PC-9 (cell line): ENCODE data around the gene TGFBI. TPM values are rescaled to one million over a fixed set of nuclear protein-coding genes. Genes with fewer than 3 reads are reported as not detected.

Source experiments
- BruUV-seq: library from RNA; stranded (reverse); fragments of 400-500 nt; replicated peaks from 2 replicates; lab custom pipeline; 2021; lab: Mats Ljungman, UMichigan
- CTCF ChIA-PET: fragments of 300-600 bp; sonication (Branson Sonifier 250); formaldehyde crosslinking; loops from one replicate; lab custom pipeline; 2022; ENCODE audit warnings: antibody characterized with exemption; lab: Charles Lee
- POLR2A ChIA-PET: fragments of 300-600 bp; sonication (Branson Sonifier 250); formaldehyde crosslinking; loops from one replicate; lab custom pipeline; 2022; ENCODE audit warnings: antibody characterized with exemption; ENCODE audit not compliant: unreplicated experiment; lab: Charles Lee
- DNase-seq, 2 experiments: peaks; one replicate each; pipeline versions ENCODE4 v3.0.0 to v3.0.0-alpha.2; 2015 to 2022; ENCODE audit warnings: mixed read lengths in 1 of 2
- H2AFZ ChIP-seq: fragments of 200-600 bp; sonication (generic); 2 replicates; pipeline ENCODE4 v1.8.1; 2017; ENCODE audit warnings: antibody characterized with exemption
- H3F3A ChIP-seq: fragments of 200-600 bp; sonication (generic); 2 replicates; pipeline ENCODE4 v1.8.1; 2017; ENCODE audit warnings: antibody characterized with exemption, mild to moderate bottlenecking, low read depth; ENCODE audit not compliant: insufficient read depth
- H3K27ac ChIP-seq: fragments of 200-600 bp; sonication (generic); 2 replicates; pipeline ENCODE4 v1.6.1; 2016; ENCODE audit warnings: mixed run types
- H3K27me3 ChIP-seq: fragments of 200-600 bp; sonication (generic); 2 replicates; pipeline ENCODE4 v1.6.1; 2016; ENCODE audit warnings: low read depth, mixed run types; ENCODE audit not compliant: insufficient read depth
- H3K36me3 ChIP-seq: fragments of 200-600 bp; sonication (generic); 2 replicates; pipeline ENCODE4 v1.6.1; 2016; ENCODE audit warnings: low read depth, mixed run types
- H3K4me1 ChIP-seq: fragments of 200-600 bp; sonication (generic); replicated peaks from 2 replicates; pipeline ENCODE4 v1.6.1; 2016; ENCODE audit warnings: mixed run types; ENCODE audit not compliant: insufficient read depth
- H3K4me2 ChIP-seq: fragments of 200-600 bp; sonication (generic); 2 replicates; pipeline ENCODE4 v1.6.1; 2017; ENCODE audit warnings: mixed run types
- H3K4me3 ChIP-seq: fragments of 200-600 bp; sonication (generic); 2 replicates; pipeline ENCODE4 v1.6.1; 2016; ENCODE audit warnings: mixed run types
- H3K79me2 ChIP-seq: fragments of 200-600 bp; sonication (generic); 2 replicates; pipeline ENCODE4 v1.6.1; 2017; ENCODE audit warnings: low read depth, mixed run types
- H3K9me2 ChIP-seq: fragments of 200-600 bp; sonication (generic); 2 replicates; pipeline ENCODE4 v1.8.1; 2017; ENCODE audit warnings: mild to moderate bottlenecking; ENCODE audit not compliant: insufficient read depth
- H3K9me3 ChIP-seq: fragments of 200-600 bp; sonication (generic); 2 replicates; pipeline ENCODE4 v1.8.1; 2016; ENCODE audit warnings: low read depth; ENCODE audit not compliant: insufficient read depth
- H4K20me1 ChIP-seq: fragments of 200-600 bp; sonication (generic); 2 replicates; pipeline ENCODE4 v1.8.1; 2017; ENCODE audit not compliant: insufficient read depth
- EZH2 ChIP-seq: fragments of 200-600 bp; sonication (generic); IDR thresholded peaks from 2 replicates; pipeline ENCODE4 v1.8.0; 2017; ENCODE audit warnings: antibody characterized with exemption, low read depth
- intact Hi-C: fragments of 100-400 bp; cut with micrococcal nuclease; formaldehyde crosslinking; loops from one replicate; pipeline ENCODE4 v1.10.0; 2022; ENCODE audit not compliant: unreplicated experiment
- total RNA-seq: library from RNA; stranded (reverse); gene quantifications from 2 replicates; pipeline ENCODE4 v1.2.3, GENCODE V29; 2021
- TF ChIP-seq, protein P1 (sequence below): fragments of 200-600 bp; sonication (generic); conservative IDR thresholded peaks from 2 replicates; pipeline ENCODE4 v1.6.1; 2017; ENCODE audit warnings: mixed run types, antibody characterized with exemption, mild to moderate bottlenecking, moderate library complexity

Gene TGFBI
- total RNA-seq, 1 experiment from 2014 or later = 437 TPM

DNA sequence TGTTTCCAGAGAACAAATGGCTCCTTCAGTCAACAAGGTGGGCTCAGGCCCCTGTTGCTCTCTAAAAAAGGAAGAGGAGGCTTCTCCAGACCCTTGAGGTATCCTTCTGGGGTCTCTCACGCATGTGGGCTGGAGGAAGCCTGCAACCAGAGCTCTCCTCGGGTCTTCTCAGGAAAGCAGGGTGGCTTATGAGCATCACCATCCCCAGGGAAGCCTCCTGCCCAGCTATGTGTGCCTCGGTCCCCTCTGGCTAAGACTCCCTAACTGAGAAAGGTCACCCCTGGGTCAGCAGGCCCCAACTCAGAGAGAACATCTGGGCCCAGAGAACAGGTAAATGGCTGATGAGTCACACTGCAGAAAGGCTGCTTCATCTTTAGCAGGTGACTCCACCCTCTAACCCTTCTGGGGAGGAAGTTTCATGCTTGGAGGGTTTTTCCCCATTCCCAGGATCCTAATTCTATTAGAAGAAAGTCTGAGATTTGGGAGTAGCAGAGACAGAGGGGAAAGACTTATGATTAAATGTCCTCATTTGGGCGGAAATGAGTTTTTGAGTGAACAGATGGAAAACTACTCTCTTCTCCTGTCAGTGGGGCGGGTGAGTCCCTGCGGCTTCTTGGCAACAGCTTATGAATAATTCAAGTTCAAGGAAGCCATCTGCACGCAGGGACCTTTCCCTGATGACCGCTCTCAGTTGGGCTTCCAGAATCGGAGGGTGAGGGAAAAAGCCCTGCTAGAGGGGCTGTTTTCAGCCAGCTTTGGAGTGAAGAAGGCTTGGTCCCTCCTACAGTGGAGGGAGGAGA, 41.9 kb downstream of the TGFBI start:
- Histone ChIP-seq H3K4me1 (no peaks in the 10 kb centered on the region), H3K27ac (no peak overlapping the region), H3K9me2 (no peaks in the 10 kb centered on the region), H3K9me3 (0 out of 2 replicates have a peak, but pooled peaks cover 2% of the 10 kb centered on the region), H3K79me2 (no peaks in the 10 kb centered on the region), H3F3A (no peaks in the 10 kb centered on the region), H2AFZ (no peak overlapping the region), H3K36me3 (no peaks in the 10 kb centered on the region), H3K4me2 (no peak overlapping the region), H3K4me3 (no peak overlapping the region), H4K20me1 (no peaks in the 10 kb centered on the region), H3K27me3 (no peaks in the 10 kb centered on the region)
- ChIA-PET POLR2A (interaction anchor here (0.7 kb wide), 1 partner anchor 40 kb away, joined by 4 read pairs; no protein-coding TSS in a partner anchor), CTCF (no interaction called here)
- DNase-seq = no peak
- TF ChIP-seq, protein P1, sequence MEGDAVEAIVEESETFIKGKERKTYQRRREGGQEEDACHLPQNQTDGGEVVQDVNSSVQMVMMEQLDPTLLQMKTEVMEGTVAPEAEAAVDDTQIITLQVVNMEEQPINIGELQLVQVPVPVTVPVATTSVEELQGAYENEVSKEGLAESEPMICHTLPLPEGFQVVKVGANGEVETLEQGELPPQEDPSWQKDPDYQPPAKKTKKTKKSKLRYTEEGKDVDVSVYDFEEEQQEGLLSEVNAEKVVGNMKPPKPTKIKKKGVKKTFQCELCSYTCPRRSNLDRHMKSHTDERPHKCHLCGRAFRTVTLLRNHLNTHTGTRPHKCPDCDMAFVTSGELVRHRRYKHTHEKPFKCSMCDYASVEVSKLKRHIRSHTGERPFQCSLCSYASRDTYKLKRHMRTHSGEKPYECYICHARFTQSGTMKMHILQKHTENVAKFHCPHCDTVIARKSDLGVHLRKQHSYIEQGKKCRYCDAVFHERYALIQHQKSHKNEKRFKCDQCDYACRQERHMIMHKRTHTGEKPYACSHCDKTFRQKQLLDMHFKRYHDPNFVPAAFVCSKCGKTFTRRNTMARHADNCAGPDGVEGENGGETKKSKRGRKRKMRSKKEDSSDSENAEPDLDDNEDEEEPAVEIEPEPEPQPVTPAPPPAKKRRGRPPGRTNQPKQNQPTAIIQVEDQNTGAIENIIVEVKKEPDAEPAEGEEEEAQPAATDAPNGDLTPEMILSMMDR = no peak
- TF ChIP-seq EZH2 = no peak
- no TSS peak for BruUV-seq
- intact Hi-C loops = no loop called here

DNA sequence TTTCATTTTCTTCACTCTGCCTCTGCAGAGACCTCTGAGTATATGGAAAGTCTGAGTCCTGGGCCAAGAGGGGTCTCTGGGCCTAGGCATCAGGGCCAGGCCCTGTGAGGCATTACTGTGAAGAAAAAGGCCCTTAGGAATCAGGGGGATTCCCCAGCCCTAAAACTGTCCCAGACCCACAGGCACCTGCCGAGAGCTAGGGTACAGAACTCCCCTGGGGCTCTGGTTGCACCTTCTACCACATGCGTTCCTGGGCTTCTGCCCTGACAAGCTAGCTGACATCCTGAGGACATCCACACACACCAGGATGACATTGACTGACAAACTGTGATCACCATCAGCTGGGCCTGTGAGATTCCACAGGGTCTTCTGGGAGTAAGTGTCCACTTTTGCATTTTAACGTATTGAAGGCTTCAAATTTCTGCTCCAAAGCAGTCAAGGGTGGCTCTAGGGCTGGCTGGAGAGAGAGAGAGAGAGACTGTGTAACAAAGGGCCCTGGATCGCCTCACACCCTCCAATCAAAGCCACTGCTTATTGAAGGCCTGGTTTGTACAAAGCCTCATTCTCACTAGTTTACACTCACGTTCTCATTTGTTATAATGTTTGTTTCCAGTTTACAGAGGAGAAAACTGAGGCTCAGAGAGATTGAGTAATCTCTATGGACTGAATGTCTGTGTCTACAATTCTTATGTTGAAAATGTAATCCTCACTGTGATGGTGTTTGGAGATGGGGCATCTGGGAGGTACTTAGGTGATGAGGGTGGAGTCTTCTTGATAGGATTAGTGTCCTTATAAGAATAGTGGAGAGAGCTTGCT, 45.1 kb downstream of the TGFBI start:
- Histone ChIP-seq H4K20me1 (no peaks in the 10 kb centered on the region), H3F3A (no peaks in the 10 kb centered on the region), H2AFZ (no peak overlapping the region), H3K4me2 (no peak overlapping the region), H3K9me3 (0 out of 2 replicates have a peak, but pooled peaks cover 2% of the 10 kb centered on the region), H3K9me2 (no peaks in the 10 kb centered on the region), H3K79me2 (no peaks in the 10 kb centered on the region), H3K4me3 (no peak overlapping the region), H3K27ac (no peak overlapping the region), H3K27me3 (no peaks in the 10 kb centered on the region), H3K36me3 (no peaks in the 10 kb centered on the region), H3K4me1 (no peaks in the 10 kb centered on the region)
- intact Hi-C loops = no loop called here
- CTCF ChIA-PET = no interaction called here
- no peak for DNase-seq
- POLR2A ChIA-PET = no interaction called here
- TF ChIP-seq, protein P1 = no peak
- no peak for TF ChIP-seq EZH2
- no TSS peak for BruUV-seq

DNA sequence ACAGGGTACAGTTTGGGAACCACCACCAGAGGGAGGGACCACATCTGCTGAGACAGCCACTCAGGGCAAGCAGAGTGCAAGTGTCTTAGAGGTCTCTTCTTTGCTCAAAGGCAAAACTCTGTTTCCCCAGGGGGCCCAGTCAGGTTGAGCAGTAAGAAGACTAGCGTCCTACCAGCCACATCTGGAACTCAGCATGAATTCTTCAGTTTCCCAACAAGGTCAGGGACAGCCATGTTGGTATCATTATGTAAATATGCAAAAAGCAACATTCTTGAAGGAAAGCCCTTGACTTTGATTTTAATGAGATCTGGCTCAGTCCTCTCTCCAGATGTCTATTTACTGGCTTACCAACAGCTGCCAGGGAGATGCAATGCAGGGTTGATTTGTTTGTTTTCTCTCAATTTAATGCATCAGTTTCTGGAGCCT, 46.7 kb downstream of the TGFBI start:
- Histone ChIP-seq H3K9me3 (0 out of 2 replicates have a peak, but pooled peaks cover 2% of the 10 kb centered on the region), H3K27ac (no peak overlapping the region), H2AFZ (no peak overlapping the region), H3K4me3 (no peak overlapping the region), H3K4me1 (no peaks in the 10 kb centered on the region; the same call in 1 of the 2 replicates), H3F3A (no peaks in the 10 kb centered on the region), H3K9me2 (no peaks in the 10 kb centered on the region), H3K79me2 (no peaks in the 10 kb centered on the region), H4K20me1 (no peaks in the 10 kb centered on the region), H3K36me3 (no peaks in the 10 kb centered on the region), H3K27me3 (no peaks in the 10 kb centered on the region), H3K4me2 (no peak overlapping the region)
- ChIA-PET CTCF (no interaction called here), POLR2A (no interaction called here)
- no TSS peak for BruUV-seq
- DNase-seq = no peak
- TF ChIP-seq, protein P1 = no peak
- no peak for TF ChIP-seq EZH2
- intact Hi-C loops = no loop called here
